ENCODE measurements around the gene TTLL9. TPM values are rescaled to one million over a fixed set of nuclear protein-coding genes. Genes with fewer than 3 reads are reported as not detected.

Gene TTLL9
- total RNA-seq, 1 donor from 2014 or later, result 0.60 TPM

DNA sequence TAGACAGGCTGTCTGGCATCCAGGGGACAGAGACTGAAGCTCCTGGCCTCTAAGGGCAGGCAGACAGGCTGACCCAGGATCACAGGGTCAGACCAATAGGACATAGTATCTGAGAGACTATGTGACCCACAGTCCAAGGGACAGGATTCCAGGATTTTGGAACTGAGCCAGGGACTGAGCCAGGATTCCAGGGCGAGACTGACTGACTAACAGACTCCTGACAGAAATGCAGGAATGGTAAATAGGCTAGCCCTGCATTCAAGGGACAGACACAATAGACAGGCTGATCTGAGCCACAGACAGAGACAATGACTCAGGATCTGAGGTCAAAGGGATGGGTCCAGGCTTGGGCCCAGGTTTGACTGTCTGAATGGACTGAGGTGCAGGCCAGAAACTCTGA, 117.3 kb downstream of the TTLL9 start:
- no peak for DNase-seq
- Mint-ChIP-seq H3K4me3 (no peak overlapping the region), H3K27me3 (peaks cover 12% of the 10 kb centered on the region), H3K9me3 (no peaks in the 10 kb centered on the region), H3K36me3 (ENCODE audit: low read depth) (no peaks in the 10 kb centered on the region), H3K4me1 (no peaks in the 10 kb centered on the region), H3K27ac (no peak overlapping the region)
- no peak for ATAC-seq (ENCODE audit: low read depth)
- ChIA-PET CTCF (interaction anchor here (0.5 kb wide), 1 partner anchor 297 kb away, joined by 3 read pairs; no protein-coding TSS in a partner anchor), POLR2A (no interaction called here)
- intact Hi-C loops (cut with micrococcal nuclease), result no loop called here
- no peak for TF ChIP-seq CTCF (IDR thresholded peaks at IDR 0.05)

- H3K9me3 Mint-ChIP-seq, result no peaks in the 10 kb centered on the region
- no peak overlapping the region for H3K27ac Mint-ChIP-seq
- ATAC-seq (ENCODE audit: low read depth) (no peak), DNase-seq (no peak)
- no peak overlapping the region for H3K4me3 Mint-ChIP-seq
- H3K27me3 Mint-ChIP-seq, result peaks cover 11% of the 10 kb centered on the region
- intact Hi-C loops (cut with micrococcal nuclease), result no loop called here
- H3K4me1 Mint-ChIP-seq, result no peaks in the 10 kb centered on the region
- ChIA-PET POLR2A (no interaction called here), CTCF (interaction anchor here (0.5 kb wide), 1 partner anchor 297 kb away, joined by 3 read pairs; no protein-coding TSS in a partner anchor)
- H3K36me3 Mint-ChIP-seq (ENCODE audit: low read depth), result no peaks in the 10 kb centered on the region
- no peak for TF ChIP-seq CTCF (IDR thresholded peaks at IDR 0.05)
Observed at GRCh38 chr20:31988430-31989015, 118.1 kb downstream of the TTLL9 start.

DNA sequence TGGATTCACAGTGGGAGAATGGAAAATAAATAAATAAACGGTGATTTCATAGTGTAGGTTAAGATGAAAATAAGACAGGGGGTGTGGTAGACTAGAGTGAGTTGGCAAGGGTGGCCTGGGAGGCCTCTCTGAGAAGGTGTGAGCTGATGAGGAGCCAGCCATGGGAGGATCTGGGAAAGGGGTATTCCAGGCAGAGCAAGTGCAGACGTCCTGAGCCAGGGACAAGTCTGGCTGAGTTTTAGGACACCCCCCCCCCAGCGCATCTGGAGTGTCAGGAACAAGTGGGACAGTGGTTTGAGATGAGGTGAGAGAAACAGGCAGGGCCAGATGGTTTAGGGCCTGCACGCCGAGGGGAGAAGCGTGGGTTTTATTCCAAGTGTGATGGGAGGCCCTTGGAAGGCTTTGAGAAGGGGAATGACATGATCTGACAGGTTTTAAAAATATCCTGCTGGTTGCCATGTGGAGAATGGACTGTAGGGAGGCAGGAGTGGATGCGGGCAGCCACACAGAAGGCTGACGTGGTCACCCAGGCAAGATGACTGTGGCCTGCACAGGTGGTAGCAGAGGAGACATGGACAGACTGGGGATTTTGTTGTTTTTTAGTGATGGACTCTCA, 118.7 kb downstream of the TTLL9 start:
- Mint-ChIP-seq H3K27me3 (peaks cover 16% of the 10 kb centered on the region), H3K27ac (no peak overlapping the region), H3K4me1 (no peaks in the 10 kb centered on the region), H3K36me3 (ENCODE audit: low read depth) (no peaks in the 10 kb centered on the region), H3K4me3 (no peak overlapping the region), H3K9me3 (no peaks in the 10 kb centered on the region)
- no peak for ATAC-seq (ENCODE audit: low read depth)
- intact Hi-C loops (cut with micrococcal nuclease), result no loop called here
- ChIA-PET POLR2A (no interaction called here), CTCF (no interaction called here)
- no peak for DNase-seq
- TF ChIP-seq CTCF (IDR thresholded peaks at IDR 0.05), result no peak

- CTCF ChIA-PET, result no interaction called here
- Mint-ChIP-seq H3K36me3 (ENCODE audit: low read depth) (no peaks in the 10 kb centered on the region), H3K27me3 (peaks cover 23% of the 10 kb centered on the region), H3K4me1 (peaks cover 6% of the 10 kb centered on the region), H3K9me3 (no peaks in the 10 kb centered on the region), H3K27ac (no peak overlapping the region), H3K4me3 (no peak overlapping the region)
- intact Hi-C loops (cut with micrococcal nuclease), result no loop called here
- DNase-seq, result no peak
- ATAC-seq (ENCODE audit: low read depth), result no peak
- POLR2A ChIA-PET, result no interaction called here
- TF ChIP-seq CTCF (IDR thresholded peaks at IDR 0.05), result no peak
Observed at GRCh38 chr20:31990641-31991338, 120.4 kb downstream of the TTLL9 start.

DNA sequence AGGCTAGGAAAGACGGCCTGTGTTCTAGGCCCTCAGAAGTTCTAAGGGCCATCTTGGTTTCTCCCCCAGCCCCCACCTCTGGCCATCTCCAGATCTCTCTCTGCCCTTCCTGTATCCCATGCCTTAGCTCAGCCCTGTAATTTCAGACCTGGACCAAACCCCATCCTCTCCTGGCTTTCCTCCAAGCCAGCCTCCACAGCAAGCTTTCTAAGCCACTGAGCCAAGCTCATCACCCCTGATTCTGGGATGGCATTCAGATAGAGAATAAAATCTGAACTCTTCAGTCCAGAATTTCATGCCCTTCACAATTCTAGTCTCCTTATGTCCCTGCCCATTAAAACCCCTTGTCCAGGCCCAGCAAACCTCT, 120.9 kb downstream of the TTLL9 start:
- no peaks in the 10 kb centered on the region for H3K36me3 Mint-ChIP-seq (ENCODE audit: low read depth)
- no peak for DNase-seq
- no peaks in the 10 kb centered on the region for H3K9me3 Mint-ChIP-seq
- H3K27ac Mint-ChIP-seq, result no peak overlapping the region
- ChIA-PET POLR2A (no interaction called here), CTCF (no interaction called here)
- ATAC-seq (ENCODE audit: low read depth), result no peak
- peaks cover 27% of the 10 kb centered on the region for H3K27me3 Mint-ChIP-seq
- TF ChIP-seq CTCF (IDR thresholded peaks at IDR 0.05), result no peak
- peaks cover 7% of the 10 kb centered on the region for H3K4me1 Mint-ChIP-seq
- no peak overlapping the region for H3K4me3 Mint-ChIP-seq
- intact Hi-C loops (cut with micrococcal nuclease), result no loop called here
